SK-N-MC (cell line): Measurements from ENCODE around the gene WFDC1.

Experiments used
- EZH2 ChIP-seq: fragments of 200-600 bp; sonication (generic); IDR thresholded peaks from one replicate; pipeline ENCODE4 v1.6.1; 2017; ENCODE audit warnings: antibody characterized with exemption
- FOXP2 ChIP-seq: optimal IDR thresholded peaks from 2 replicates; pipeline ENCODE3; 2011; ENCODE audit warnings: mild to moderate bottlenecking, moderate library complexity; ENCODE audit not compliant: insufficient read depth; ENCODE audit errors: extremely low read length, control extremely low read depth
- POLR2AphosphoS5 ChIP-seq: IDR thresholded peaks from 2 replicates; pipeline ENCODE4 v1.6.1; 2012; ENCODE audit warnings: mild to moderate bottlenecking, low read depth, low read length, borderline replicate concordance

DNA sequence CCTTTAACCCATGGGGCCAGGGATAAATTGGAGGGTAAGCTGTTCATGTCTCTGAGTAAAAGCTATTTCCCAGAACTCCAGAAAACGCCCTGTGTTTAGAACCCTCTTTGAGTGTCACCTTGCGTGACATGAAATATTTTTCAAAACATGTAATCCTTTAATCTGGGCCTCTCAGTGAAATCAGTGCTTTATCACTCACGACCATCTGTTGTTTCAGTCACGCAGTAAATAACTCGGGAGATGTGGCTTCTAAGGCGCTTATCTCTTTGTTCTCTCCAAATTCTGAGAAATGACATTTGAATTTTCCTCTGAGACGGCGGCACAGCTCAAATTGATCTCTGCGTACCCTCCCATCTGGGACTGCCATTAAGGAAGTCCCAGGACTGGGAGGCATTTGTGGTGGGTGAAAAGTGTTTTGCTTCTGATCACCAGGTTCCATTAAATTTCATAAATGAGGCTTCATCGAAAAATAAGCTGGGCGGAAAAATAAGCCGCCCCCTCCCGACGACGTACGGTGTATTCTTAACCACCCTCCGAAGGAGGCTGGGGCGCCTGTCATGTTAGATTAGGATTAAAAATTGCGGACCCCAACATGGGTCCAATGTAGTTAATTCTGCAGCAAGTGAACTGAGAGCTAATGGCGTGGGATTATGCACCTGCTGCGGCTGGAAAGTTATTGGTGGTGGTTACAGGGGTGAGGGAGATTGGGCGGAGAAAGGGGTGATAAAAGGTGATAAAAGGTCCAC lies 12.7 kb downstream of the WFDC1 start:
- TF ChIP-seq EZH2, result no peak
- TF ChIP-seq POLR2AphosphoS5, result no peak
- TF ChIP-seq FOXP2, result no peak
